Keratinocyte (primary cell): ENCODE data around the gene PDZRN3.

Source experiments
- CTCF ChIP-seq, 3 experiments: IDR thresholded peaks in 1 of 3; conservative IDR thresholded peaks in 1 of 3; optimal IDR thresholded peaks in 1 of 3; 2 replicates in 2 of 3; 3 replicates in 1 of 3; pipeline versions ENCODE3 to v1.5.1; 2011; ENCODE audit warnings: low read length in 3 of 3, mild to moderate bottlenecking in 3 of 3, moderate library complexity in 2 of 3, control low read depth in 1 of 3, inconsistent platforms in 1 of 3; ENCODE audit not compliant: insufficient read depth in 2 of 3; ENCODE audit errors: extremely low read depth in 1 of 3
- EZH2 ChIP-seq: IDR thresholded peaks from one replicate; pipeline ENCODE4 v1.6.1; 2012; ENCODE audit warnings: inconsistent platforms, mild to moderate bottlenecking, low read length, moderate library complexity

GRCh38 chr3:73555076-73555475 lies 69.7 kb downstream of the PDZRN3 start:
- no peak for TF ChIP-seq EZH2
- TF ChIP-seq CTCF (optimal IDR thresholded peaks at IDR 0.05 in 1 of 3, IDR thresholded peaks at IDR 0.05 in 1 of 3, conservative IDR thresholded peaks at IDR 0.05 in 1 of 3; ENCODE audit: extremely low read depth in 1 of 3, insufficient read depth in 2 of 3, low read length in 3 of 3): no peak
